LNCAP (cell line): Measurements from ENCODE around the gene TMEM18.

ENCODE experiments used
- TF ChIP-seq, protein P1 (sequence below): fragments of 450-650 bp; IDR thresholded peaks from 2 replicates; pipeline ENCODE4 v1.5.1; 2017; ENCODE audit warnings: mild to moderate bottlenecking

The TMEM18 gene

DNA sequence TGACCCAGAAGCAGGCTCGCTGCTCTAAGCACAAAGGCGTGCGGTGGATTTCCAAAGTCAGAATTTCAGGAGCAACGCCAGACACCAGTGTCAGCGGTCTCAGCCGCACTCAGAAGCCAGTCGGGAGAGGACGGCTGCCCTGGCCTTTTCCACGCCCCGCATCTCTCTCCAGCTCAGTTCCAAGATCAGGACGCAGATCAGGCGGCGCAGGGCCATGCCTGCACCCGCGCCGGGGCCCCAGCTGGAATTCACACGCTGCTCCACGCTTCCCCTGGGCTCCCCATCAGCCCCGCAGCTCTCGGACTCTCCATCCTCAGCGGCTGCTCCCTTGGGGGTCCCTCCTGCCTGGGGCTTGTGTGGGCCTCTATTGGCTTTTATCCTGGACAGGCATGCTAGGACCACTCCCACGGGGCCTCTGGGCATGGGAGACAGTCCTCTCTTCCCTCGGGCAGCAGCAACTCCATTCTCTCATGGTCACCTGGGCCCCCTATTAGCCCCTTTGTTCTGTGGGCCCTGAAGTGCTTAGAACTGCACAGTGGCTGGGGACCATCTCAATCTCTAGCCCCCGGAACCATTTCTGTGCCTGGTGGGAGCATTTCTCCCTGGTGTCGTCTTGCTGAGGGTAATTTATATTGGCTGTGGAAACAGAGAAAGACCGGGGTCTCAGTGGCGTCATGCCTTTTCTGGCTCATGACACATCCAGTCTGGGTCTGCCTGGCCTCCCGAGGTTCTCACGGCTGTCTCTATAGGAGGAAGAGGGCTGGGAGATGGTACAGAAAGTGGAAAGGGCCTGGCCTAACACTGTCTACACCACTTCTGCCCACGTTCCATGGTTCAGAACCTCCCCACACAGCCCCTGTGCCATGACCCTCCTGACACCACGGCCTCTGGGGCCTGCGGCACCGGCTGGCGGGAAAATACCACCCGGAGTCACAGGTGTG lies 14.9 kb upstream of the TMEM18 start:
- TF ChIP-seq, protein P1, sequence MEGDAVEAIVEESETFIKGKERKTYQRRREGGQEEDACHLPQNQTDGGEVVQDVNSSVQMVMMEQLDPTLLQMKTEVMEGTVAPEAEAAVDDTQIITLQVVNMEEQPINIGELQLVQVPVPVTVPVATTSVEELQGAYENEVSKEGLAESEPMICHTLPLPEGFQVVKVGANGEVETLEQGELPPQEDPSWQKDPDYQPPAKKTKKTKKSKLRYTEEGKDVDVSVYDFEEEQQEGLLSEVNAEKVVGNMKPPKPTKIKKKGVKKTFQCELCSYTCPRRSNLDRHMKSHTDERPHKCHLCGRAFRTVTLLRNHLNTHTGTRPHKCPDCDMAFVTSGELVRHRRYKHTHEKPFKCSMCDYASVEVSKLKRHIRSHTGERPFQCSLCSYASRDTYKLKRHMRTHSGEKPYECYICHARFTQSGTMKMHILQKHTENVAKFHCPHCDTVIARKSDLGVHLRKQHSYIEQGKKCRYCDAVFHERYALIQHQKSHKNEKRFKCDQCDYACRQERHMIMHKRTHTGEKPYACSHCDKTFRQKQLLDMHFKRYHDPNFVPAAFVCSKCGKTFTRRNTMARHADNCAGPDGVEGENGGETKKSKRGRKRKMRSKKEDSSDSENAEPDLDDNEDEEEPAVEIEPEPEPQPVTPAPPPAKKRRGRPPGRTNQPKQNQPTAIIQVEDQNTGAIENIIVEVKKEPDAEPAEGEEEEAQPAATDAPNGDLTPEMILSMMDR: no peak

DNA sequence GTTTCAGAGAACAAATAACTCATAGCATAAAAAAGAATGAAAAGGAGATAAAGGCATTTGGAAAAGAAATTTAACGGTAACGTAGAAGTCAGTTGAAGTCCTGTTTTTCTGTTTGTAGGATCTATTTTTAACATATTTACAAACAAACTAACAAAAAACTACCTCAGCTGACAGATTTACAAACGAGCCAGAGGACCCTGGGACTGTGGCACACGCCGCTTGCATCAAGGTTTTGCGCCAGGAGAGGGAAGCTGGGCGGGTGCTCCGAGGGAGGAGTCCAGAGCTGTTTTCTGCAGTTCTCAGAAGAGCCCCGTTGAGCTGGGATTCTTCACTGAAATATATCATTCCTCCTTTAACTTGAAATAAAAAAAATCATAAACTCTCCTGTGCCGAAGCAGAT lies 13.6 kb upstream of the TMEM18 start:
- TF ChIP-seq, protein P1: no peak

DNA sequence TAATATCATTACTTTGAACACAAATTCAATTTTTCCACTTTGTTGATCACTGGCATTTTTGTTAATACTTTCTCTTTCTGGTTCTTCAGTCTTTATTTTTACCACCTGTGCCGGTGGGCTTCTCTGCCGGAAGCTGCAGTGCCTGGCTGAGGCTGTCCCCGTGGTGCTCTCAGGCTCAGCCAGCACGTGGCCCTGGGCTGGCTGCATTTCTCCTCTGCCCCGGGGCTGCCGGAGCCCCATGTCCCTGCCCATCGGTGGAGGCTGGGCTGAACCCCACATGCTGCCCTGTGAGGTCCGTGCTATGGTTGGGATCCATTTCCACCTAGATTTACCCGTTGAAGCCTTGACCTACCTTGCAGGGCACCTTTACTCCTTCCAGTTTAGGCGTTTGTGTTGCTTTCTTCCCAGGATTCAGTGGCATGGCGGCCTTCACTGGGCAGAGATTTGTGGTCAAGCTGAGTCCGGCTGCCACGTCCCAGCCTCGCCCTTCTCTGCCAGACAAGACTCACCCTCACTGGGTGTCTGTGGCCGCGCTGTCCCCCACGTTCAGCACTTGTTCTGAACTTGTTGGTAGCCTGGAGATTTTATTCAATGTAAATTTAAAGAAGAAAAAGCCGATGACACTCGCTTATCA lies 12.8 kb upstream of the TMEM18 start:
- TF ChIP-seq, protein P1: no peak

DNA sequence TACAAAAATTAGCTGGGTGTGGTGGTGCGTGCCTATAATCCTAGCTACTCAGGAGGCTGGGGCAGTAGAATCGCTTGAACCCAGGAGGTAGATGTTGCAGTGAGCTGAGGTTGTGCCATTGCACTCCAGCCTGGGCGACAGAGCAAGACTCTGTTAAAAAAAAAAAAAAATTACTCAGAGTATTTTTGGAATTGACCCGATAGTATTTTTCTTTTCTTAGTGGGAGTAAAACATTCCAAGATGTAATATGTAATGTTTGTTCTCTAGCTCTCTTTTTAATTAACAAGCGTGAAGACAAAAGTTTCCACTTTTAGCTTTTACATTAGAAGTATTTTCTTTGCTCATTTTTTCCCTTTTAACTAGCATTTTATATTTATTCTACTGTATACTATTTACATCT lies 12.0 kb upstream of the TMEM18 start:
- TF ChIP-seq, protein P1: no peak

DNA sequence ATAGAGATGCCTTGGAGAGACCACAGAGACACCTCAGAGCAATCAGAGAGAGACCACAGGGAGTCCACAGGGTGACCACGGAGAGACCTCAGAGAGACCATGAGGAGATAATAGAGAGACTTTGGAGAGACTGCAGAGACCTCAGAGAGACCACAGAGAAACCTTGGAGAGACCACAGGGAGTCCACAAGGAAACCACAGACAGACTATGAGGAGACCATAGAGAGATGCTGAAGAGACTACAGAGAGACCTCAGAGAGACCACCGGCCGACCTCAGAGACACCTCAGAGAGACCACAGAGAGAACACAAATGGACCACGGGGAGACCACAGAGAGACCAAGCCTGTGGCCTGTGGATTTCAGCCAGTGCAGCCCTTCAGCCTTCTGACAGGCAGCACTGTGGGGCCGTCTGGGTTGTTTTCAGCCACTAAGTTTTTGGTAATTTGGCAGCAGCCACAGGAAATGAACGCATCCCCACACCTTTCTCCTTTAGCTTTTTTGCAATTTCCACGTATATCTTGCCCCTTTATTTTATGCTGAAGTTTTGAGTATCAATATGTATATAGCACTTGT lies 11.4 kb upstream of the TMEM18 start:
- TF ChIP-seq, protein P1: no peak

DNA sequence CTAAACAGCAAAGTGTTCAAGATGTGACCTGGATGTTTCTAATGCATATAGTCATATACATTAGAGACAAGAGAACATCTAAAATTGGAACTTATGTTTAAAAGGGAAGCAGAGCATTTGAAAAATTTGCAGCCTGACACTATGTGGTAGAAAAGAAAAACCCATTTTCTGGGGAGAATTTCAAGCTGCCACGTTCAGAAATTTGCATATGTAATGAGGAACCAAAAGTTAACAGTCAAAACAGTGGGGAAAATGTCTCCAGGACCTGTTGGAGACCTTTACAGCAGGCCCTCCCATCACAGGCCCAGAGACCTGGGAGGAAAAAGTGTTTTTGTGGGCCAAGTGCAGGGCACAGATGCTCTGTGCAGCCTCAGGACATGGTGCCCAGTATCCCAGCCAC lies 8.2 kb upstream of the TMEM18 start:
- TF ChIP-seq, protein P1: no peak

DNA sequence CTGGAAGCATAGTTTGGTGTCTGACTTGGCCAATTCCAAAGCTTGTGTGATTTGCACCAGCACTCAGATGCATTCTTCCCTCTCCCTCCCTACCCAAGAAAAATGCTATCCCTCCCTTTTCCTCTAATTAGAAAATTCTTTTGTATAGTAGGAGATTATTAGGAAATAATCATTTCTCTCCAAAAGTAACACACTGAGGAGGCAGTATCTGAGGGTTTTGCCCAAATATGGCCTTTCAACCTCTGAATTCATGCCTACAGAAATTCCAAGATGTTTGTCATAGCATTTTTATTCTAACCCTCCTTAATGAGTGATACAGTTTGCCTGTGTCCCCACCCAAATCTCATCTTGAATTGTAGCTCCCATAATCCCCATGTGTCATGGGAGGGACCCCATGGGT lies 5.0 kb upstream of the TMEM18 start:
- TF ChIP-seq, protein P1: no peak
